IgD-negative memory B cell (primary cell): ENCODE data around the gene GID8. TPM values are rescaled to one million over a fixed set of nuclear protein-coding genes. Genes with fewer than 3 reads are reported as not detected.

ENCODE experiments used
- H3K27ac Mint-ChIP-seq, 3 donors: one replicate each; pipeline ENCODE4 v1.8.0; 2020 to 2022; ENCODE audit warnings: mild to moderate bottlenecking in 3 of 3, mixed read lengths in 3 of 3, moderate library complexity in 1 of 3
- H3K27me3 Mint-ChIP-seq: one replicate; pipeline ENCODE4 v1.8.0; 2021; ENCODE audit warnings: mixed read lengths
- H3K36me3 Mint-ChIP-seq: one replicate; pipeline ENCODE4 v1.8.0; 2020; ENCODE audit warnings: mild to moderate bottlenecking, mixed read lengths
- H3K4me1 Mint-ChIP-seq, 3 donors: one replicate each; pipeline ENCODE4 v1.8.0; 2020 to 2022; ENCODE audit warnings: mixed read lengths in 3 of 3, mild to moderate bottlenecking in 1 of 3
- H3K4me3 Mint-ChIP-seq, 4 donors: one replicate each; pipeline ENCODE4 v1.8.0; 2020 to 2022; ENCODE audit warnings: mild to moderate bottlenecking in 4 of 4, mixed read lengths in 4 of 4, moderate library complexity in 3 of 4
- H3K9me3 Mint-ChIP-seq, 3 donors: one replicate each; pipeline ENCODE4 v1.8.0; 2020 to 2021; ENCODE audit warnings: mixed read lengths in 3 of 3, mild to moderate bottlenecking in 1 of 3
- polyA plus RNA-seq: library from polyadenylated mRNA; unstranded; fragments of 300-500 nt; fragmentation: Illumina TruSeq; gene quantifications from one replicate; pipeline ENCODE4 v1.2.3, GENCODE V29; 2021

Gene GID8
- polyA plus RNA-seq, 1 donor from 2014 or later, result 12.1 TPM

DNA sequence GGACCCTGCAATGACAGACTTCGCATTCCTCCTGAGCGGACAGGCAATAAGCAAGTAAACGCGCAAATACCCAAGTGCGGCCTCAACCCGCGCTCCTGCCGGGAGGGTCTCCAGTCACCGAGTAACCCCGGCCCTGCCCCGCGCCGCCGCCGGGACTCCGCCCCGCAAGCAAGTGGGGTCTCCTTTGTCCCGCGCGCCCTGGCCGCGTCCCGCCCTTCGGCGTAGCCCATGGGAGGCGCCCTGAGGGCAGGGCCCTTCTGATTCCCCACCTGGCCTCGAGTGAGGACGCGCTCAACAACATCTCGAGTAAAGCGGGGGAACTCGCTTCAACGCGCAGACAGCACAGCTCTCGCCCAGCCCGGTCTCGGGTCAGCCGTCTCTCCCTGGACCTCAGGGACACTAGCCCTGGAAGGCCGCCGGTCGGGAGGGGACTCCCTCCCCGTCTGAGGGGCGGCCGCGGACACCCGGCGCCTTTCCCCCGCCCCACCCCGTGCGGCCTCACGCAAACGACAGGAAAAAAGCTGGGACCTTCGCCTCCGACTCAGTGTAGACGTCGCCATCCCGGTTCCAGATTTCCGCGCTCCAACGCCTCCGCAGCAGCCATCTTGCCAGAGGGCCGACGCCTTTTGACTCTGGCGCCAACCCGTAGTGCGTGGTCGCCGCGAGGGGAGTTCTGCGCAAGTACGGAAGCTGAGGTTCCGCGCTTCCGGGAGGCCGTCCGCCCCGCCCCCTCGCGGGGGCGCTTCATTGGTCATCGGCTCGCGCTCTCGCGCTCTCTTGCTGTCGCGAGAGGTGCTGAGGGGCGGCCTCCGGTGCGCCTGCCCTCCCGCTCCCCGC, 461 bp upstream of the GID8 start:
- Mint-ChIP-seq H3K9me3 (no peaks in the 10 kb centered on the region), H3K4me1 (peaks cover 16 to 32% (median 29%) of the 10 kb centered on the region in 3 donors), H3K36me3 (no peaks in the 10 kb centered on the region), H3K27ac (peak overlapping the region; percentile 95 to 99 (median 98)), H3K4me3 (peak overlapping the region; percentile 95 to 99 (median 96)), H3K27me3 (no peaks in the 10 kb centered on the region)

DNA sequence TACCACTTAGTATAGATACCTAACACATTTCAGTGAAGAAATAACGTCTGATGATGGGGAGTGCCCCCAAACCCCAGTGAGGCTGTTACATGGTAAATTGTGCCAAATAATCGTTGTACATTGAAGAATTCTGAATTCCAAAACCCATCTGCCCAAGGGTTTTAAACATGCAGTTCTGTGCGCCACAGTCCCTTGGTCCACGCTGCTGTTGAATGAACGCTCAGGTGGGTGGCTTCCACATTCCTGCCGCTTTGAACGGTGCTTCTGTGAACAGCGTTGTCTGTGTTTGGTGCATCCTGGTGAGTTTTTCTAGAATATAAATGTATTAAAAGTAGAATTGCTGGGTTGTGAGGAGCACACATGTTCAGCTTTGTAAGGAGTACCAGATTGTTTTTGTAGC, 2.9 kb downstream of the GID8 start:
- peaks cover 14 to 25% (median 22%) of the 10 kb centered on the region in 3 donors for H3K4me1 Mint-ChIP-seq
- H3K4me3 Mint-ChIP-seq, result peak overlapping the region in 2 of 4 donors; percentile 68 to 97
- H3K27ac Mint-ChIP-seq, result peak overlapping the region in 1 of 3 donors; percentile 25
- peaks cover 3% of the 10 kb centered on the region for H3K36me3 Mint-ChIP-seq
- H3K9me3 Mint-ChIP-seq, result no peaks in the 10 kb centered on the region
- H3K27me3 Mint-ChIP-seq, result no peaks in the 10 kb centered on the region

DNA sequence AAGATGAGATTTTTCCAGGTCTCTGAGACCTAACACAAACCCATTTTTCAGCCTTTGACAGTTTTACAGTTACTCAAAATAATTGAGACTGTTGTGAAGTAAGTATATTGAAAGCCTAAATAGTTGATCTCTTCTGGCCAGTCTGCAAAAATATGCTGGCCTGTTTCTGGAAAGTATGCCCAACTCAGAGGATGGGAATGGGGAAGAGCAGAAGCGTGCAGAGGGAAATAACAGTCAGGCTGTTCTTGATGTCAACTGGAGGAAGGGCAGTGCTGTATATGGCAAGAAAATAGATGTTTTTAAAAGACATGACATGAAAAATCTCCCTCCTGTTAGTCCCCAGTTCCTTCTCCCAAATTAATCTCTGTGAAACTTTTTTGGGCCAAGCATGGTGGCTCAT, 3.8 kb downstream of the GID8 start:
- Mint-ChIP-seq H3K9me3 (no peaks in the 10 kb centered on the region), H3K4me3 (peak overlapping the region in 1 of 4 donors; percentile 97), H3K27me3 (no peaks in the 10 kb centered on the region), H3K27ac (peak overlapping the region in 1 of 3 donors; percentile 26), H3K36me3 (peaks cover 3% of the 10 kb centered on the region), H3K4me1 (peaks cover 14 to 29% (median 20%) of the 10 kb centered on the region in 3 donors)

DNA sequence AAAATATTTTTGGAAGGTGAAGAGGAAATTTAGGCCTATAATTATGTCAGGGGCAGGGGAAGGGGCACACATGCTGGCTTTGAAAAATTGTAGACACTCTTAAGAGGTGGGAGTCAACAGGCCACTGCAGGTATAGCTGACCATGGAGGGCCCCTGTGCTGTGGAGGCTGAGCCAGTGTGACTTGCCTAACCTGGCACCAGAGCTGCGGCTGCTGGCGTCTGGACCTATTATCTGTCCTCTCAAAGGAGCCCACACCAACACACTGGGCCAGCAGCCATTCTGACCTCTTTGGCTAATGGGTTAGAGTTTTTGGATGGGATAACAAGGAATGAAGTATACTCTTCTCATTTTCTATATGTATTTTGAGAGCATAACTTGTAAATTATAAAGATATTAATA, 4.5 kb downstream of the GID8 start:
- H3K27me3 Mint-ChIP-seq, result no peaks in the 10 kb centered on the region

DNA sequence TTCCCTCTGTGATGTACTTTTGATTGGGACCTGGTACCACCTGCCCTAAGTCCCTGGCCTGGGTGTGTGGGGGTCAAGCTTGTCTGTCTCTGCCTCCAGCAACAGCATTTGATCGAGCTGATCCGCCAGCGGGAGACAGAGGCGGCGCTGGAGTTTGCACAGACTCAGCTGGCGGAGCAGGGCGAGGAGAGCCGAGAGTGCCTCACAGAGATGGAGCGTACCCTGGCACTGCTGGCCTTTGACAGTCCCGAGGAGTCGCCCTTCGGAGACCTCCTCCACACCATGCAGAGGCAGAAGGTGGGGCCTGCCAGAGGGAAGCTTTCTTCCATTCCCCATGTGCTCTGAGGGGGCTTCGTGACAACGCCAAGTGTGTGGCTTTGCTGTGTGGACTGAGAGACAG, 5.4 kb downstream of the GID8 start:
- Mint-ChIP-seq H3K27ac (no peak overlapping the region), H3K9me3 (no peaks in the 10 kb centered on the region), H3K4me1 (peaks cover 10 to 18% (median 17%) of the 10 kb centered on the region in 3 donors), H3K27me3 (no peaks in the 10 kb centered on the region), H3K36me3 (peaks cover 3% of the 10 kb centered on the region), H3K4me3 (peak overlapping the region in 1 of 4 donors; percentile 17)

More for the DNA sequence above, 4.5 kb downstream of the GID8 start:
- no peak overlapping the region for H3K4me3 Mint-ChIP-seq
- H3K4me1 Mint-ChIP-seq, result peaks cover 13 to 24% (median 17%) of the 10 kb centered on the region in 3 donors
- no peaks in the 10 kb centered on the region for H3K9me3 Mint-ChIP-seq
- peaks cover 3% of the 10 kb centered on the region for H3K36me3 Mint-ChIP-seq
- no peak overlapping the region for H3K27ac Mint-ChIP-seq

DNA sequence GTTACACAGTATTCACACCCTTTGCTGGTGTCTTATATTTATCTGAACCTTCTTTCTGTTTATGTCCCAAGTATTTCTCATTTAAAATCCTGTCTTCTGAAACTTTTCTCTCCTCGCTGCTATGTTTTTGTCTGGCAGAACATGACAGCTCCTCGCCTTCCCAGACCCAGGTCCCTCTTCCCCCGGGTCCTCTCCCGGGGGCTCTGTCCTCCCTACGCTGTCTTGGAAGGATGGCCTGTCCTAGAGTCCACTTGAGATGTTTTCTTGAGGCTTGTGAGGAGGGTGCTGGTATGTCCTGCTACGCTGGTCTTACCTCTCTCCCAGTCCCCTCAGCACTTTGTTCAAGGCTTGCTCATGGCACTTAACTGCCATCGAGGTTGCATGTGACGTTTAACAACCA, 6.2 kb downstream of the GID8 start:
- H3K4me3 Mint-ChIP-seq, result peak overlapping the region in 1 of 4 donors; percentile 83
- no peaks in the 10 kb centered on the region for H3K9me3 Mint-ChIP-seq
- H3K27me3 Mint-ChIP-seq, result no peaks in the 10 kb centered on the region
- peak overlapping the region in 2 of 3 donors; percentile 74 to 86 for H3K27ac Mint-ChIP-seq
- H3K4me1 Mint-ChIP-seq, result peaks cover 8 to 12% (median 12%) of the 10 kb centered on the region in 3 donors
- peaks cover 6% of the 10 kb centered on the region for H3K36me3 Mint-ChIP-seq

DNA sequence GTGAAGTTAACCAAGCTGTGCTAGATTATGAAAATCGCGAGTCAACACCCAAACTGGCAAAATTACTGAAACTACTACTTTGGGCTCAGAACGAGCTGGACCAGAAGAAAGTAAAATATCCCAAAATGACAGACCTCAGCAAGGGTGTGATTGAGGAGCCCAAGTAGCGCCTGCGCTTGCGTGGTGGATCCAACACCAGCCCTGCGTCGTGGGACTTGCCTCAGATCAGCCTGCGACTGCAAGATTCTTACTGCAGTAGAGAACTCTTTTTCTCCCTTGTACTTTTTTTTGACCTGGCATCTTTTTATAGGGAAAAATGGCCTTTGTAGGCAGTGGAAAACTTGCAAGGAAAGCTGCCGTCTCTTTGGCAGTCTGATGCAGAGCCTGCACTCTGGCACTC, 6.8 kb downstream of the GID8 start:
- H3K9me3 Mint-ChIP-seq, result no peaks in the 10 kb centered on the region
- H3K27ac Mint-ChIP-seq, result peak overlapping the region in 2 of 3 donors; percentile 74 to 86
- no peaks in the 10 kb centered on the region for H3K27me3 Mint-ChIP-seq
- H3K4me1 Mint-ChIP-seq, result peaks cover 5 to 7% (median 7%) of the 10 kb centered on the region in 3 donors
- peak overlapping the region in 1 of 4 donors; percentile 83 for H3K4me3 Mint-ChIP-seq
- H3K36me3 Mint-ChIP-seq, result peaks cover 6% of the 10 kb centered on the region

DNA sequence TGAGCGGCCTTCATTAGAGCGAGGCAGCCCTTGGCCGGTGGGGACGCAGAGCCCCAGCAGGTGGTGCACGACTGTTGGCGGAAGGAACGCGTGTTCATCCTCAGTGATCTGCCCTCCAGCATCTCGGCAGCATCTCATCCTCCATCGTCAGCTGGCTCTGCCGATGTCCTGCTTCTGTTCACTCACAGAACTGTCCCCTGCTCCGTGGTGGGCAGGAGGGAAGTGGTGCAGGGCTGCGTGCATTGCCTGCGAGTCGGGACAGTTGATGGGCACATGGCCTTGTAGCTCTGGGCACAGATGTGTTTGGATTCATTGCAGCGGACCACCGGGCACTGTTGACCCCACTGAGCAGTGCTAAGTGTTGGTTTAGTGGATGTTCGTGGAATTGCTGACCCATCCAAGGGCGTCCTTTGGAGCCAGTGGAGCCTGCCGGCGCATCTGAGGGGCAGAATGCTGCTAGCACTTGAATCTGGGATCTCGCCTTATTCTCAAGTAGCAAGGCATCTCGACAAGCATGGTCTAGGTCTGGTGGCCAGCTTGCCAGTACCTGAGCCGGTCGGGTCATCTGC, 7.9 kb downstream of the GID8 start:
- Mint-ChIP-seq H3K4me3 (no peak overlapping the region), H3K4me1 (peaks cover 5 to 7% (median 5%) of the 10 kb centered on the region in 3 donors), H3K36me3 (peaks cover 6% of the 10 kb centered on the region), H3K9me3 (no peaks in the 10 kb centered on the region), H3K27ac (no peak overlapping the region), H3K27me3 (no peaks in the 10 kb centered on the region)

DNA sequence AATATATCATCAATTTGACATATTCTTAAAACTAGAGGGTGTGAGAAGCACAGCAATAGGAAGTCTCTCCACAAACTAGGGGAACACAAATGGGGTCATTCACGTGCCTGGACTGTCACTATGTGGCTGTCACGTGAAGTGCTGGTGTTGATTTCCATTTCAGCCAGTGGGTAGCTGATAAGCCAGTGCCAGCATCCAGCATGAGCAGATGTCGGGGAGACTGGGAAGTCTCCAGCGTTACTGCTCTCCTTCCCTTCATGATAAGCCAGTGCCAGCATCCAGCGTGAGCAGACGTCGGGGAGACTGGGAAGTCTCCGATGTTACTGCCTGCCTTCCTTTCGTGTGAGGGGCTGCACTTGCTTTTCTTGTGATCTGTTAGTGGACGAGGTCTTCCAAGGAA, 9.0 kb downstream of the GID8 start:
- Mint-ChIP-seq H3K4me1 (peaks cover 0 to 5% (median 5%) of the 10 kb centered on the region in 3 donors), H3K4me3 (peak overlapping the region in 1 of 4 donors; percentile 63), H3K36me3 (peaks cover 6% of the 10 kb centered on the region), H3K27ac (peak overlapping the region in 1 of 3 donors; percentile 47), H3K9me3 (no peaks in the 10 kb centered on the region), H3K27me3 (no peaks in the 10 kb centered on the region)

DNA sequence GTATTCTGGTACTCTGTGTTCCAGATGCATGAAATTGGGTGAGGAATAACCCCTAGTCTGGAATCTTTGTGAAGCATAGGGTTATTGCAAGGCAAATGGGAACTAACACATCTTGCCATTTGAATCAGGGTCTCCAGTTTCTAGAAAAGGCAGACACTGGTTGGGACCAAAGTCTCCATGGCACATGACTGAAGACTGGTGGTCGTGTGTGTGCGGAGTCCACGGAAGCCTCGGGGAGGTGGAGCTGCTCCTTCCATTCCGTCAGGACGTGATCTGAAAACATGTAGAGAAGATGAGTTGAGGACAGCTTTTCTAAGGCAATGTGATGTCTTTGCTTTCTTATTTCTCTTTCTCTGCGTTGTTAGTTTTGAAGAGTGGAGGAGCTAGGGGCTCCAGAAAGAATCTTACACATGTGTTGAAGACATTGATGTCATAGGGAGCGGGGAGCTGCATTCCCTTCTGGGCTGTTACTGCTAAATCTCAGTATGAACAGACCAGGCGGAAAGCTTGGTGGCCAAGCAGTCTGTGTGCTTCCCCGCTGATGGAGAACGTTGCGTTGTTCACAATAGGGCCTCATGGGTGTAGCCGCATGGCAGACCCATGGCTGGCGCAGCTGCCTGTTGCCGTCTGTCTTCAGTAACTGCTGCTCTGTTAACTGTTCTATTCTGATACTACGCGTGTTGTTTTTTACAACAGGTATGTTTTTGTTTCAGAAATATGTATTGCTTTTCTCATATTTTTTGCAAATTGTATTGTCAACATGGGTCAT, 9.8 kb downstream of the GID8 start:
- Mint-ChIP-seq H3K4me1 (peaks cover 3 to 7% (median 5%) of the 10 kb centered on the region in 3 donors), H3K27ac (no peak overlapping the region), H3K4me3 (peak overlapping the region in 1 of 4 donors; percentile 63), H3K36me3 (peaks cover 6% of the 10 kb centered on the region), H3K27me3 (no peaks in the 10 kb centered on the region), H3K9me3 (no peaks in the 10 kb centered on the region)

DNA sequence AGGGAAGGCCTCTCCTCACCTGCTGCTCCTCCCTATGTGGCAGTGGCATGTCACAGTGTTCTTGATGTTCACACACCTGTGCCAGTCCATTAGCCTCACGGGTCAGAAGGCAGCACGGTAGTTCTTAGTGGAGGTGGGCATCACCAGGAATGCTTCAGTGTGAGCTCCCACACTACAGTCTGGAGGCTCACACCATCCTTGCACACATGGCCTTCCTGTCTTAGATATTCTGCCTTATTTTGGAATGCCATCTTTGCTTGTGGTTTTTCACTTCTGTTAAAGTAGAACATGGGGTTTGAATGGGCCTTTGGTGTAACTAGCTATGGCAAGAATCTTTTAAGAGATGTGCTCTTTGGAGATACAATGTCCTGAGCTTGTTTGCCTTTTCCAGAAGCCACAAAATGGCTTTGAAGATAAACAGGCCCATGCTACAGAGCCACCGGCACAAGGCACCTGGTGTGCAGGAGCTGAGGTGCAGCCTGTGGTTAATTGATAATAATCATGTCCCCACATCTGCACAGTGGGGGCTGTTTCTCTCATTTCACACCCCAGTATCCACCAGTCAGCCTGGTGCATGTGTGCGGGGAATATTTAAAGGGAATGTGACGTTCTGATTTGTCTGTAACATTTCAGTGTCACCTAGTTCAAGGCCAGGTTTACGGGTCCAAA, 11.3 kb downstream of the GID8 start:
- peaks cover 5 to 10% (median 6%) of the 10 kb centered on the region in 3 donors for H3K4me1 Mint-ChIP-seq
- no peaks in the 10 kb centered on the region for H3K9me3 Mint-ChIP-seq
- H3K36me3 Mint-ChIP-seq, result peaks cover 3% of the 10 kb centered on the region
- no peaks in the 10 kb centered on the region for H3K27me3 Mint-ChIP-seq
- no peak overlapping the region for H3K27ac Mint-ChIP-seq
- peak overlapping the region in 1 of 4 donors; percentile 52 for H3K4me3 Mint-ChIP-seq

DNA sequence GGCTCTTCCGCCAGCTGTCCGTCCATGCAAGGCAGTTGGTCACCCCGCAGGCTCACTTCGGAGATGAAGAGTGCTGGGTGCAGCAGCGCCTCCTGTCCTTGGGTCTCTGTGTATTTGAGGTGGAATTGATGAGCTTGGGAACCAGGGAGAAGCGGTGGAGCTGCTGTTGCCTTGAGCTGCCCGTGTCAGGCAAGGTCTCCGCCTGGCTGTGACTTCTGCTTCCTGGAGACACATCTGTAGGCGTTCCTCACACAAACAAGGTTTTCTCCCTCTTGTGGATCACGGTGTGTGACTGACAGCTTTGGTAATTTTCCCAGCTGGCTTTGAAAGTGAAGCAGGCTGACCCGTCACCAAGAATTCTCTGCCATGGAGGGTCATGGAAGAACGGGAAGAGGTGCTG, 12.0 kb downstream of the GID8 start:
- Mint-ChIP-seq H3K27ac (no peak overlapping the region), H3K36me3 (peaks cover 3% of the 10 kb centered on the region), H3K27me3 (no peaks in the 10 kb centered on the region), H3K9me3 (no peaks in the 10 kb centered on the region), H3K4me3 (peak overlapping the region in 2 of 4 donors; percentile 21 to 52), H3K4me1 (peaks cover 8 to 14% (median 9%) of the 10 kb centered on the region in 3 donors)

DNA sequence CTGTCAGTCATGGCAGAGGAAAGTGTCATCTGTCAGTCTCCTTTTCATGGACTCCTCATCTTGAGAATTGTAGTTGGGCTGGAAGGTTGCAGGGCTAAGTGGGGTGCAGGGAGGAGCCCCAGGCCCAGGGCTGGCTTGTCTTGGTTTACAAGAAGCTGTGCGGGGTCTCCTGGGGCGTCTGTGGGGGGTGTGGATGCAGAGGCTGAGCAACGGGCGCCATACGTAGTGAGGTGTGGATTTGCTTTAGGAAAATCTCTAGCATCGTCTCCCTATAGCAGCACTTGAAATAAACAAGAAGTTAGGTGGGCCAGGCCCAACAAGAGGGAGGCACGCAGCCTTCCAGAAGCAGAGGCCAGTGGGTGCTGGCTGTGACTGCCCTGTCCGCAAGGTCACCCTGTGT, 12.8 kb downstream of the GID8 start:
- H3K9me3 Mint-ChIP-seq, result no peaks in the 10 kb centered on the region
- H3K4me3 Mint-ChIP-seq, result peak overlapping the region in 1 of 4 donors; percentile 52
- peaks cover 9 to 14% (median 9%) of the 10 kb centered on the region in 3 donors for H3K4me1 Mint-ChIP-seq
- no peaks in the 10 kb centered on the region for H3K27me3 Mint-ChIP-seq
- peak overlapping the region in 1 of 3 donors; percentile 46 for H3K27ac Mint-ChIP-seq
- peaks cover 3% of the 10 kb centered on the region for H3K36me3 Mint-ChIP-seq

DNA sequence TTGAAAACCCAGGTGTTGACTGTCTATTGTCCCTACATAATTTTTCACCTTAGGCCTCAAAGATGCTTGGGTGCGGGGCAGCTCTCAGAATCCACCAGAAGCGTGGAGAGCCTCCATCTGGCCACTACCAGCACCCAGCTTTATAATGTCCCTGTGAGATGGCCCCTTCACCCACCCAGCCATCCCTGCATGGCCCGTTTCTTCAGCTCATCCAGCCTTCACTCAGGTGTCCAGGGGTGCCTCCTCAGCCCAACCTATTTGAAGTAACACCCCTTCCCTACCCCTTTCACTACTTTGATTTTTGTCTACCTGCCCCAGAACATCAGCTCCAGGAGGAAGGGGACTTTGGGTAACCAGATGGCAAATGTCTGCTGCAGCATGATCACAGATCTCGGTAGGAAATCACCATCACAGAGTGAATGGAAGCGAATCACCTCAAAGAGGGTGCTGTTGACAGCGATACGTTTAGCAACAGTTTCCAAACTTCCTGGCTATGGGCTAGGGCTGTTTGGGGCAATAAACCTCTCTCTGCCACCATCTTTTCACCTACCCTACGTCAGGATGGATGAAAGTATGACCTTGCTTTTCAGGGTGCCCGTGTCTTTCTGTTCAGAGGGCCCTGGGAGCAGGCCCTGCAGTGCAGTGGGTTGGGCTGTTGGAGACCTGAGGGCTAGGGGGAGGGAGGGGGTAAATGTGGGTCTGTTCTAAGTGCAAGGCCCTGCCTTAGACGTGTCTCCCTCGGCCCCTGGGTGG, 13.4 kb downstream of the GID8 start:
- peaks cover 3% of the 10 kb centered on the region for H3K36me3 Mint-ChIP-seq
- no peaks in the 10 kb centered on the region for H3K27me3 Mint-ChIP-seq
- H3K4me1 Mint-ChIP-seq, result peaks cover 9 to 14% (median 9%) of the 10 kb centered on the region in 3 donors
- H3K27ac Mint-ChIP-seq, result peak overlapping the region in 2 of 3 donors; percentile 12 to 35
- peak overlapping the region in 2 of 4 donors; percentile 51 to 52 for H3K4me3 Mint-ChIP-seq
- no peaks in the 10 kb centered on the region for H3K9me3 Mint-ChIP-seq
